Thyroid gland (tissue), 4 donors: ENCODE results near the gene MRPS9.

Experiments
- CTCF ChIP-seq, 6 experiments: fragments of 200-600 bp in 3 of 6; fragments of 450-650 bp in 3 of 6; sonication (generic) in 3 of 6; IDR thresholded peaks; one replicate each; pipeline ENCODE4 v1.5.1; 2016 to 2019; ENCODE audit warnings: antibody characterized with exemption in 6 of 6, mild to moderate bottlenecking in 2 of 6, inconsistent platforms in 1 of 6, moderate library complexity in 1 of 6
- POLR2A ChIP-seq, 2 donors: fragments of 450-650 bp; IDR thresholded peaks; one replicate each; pipeline ENCODE4 v1.6.1; 2017; ENCODE audit warnings: antibody characterized with exemption in 2 of 2, mild to moderate bottlenecking in 2 of 2, moderate library complexity in 1 of 2

GRCh38 chr2:105125428-105125827 lies 87.6 kb downstream of the MRPS9 start:
- TF ChIP-seq CTCF (IDR thresholded peaks at IDR 0.05): no peak
- TF ChIP-seq POLR2A (IDR thresholded peaks at IDR 0.05): no peak
